HepG2 (cell line): ENCODE results near the gene PEMT. TPM values are rescaled to one million over a fixed set of nuclear protein-coding genes. Genes with fewer than 3 reads are reported as not detected.

Source experiments
- FOXK2 ChIP-seq: fragments of 450-650 bp; IDR thresholded peaks from 2 replicates; pipeline ENCODE4 v1.6.1; 2016
- JUN ChIP-seq: sonication (generic); formaldehyde crosslinking; IDR thresholded peaks from 2 replicates; pipeline ENCODE4 v1.4.0; 2020; ENCODE audit warnings: mild to moderate bottlenecking, missing genetic modification reagents
- MXI1 ChIP-seq: IDR thresholded peaks from 3 replicates; pipeline ENCODE4 v1.6.1; 2012; ENCODE audit warnings: low read depth, low read length, inconsistent platforms, borderline replicate concordance
- NR2F2 ChIP-seq: IDR thresholded peaks from 2 replicates; pipeline ENCODE4 v1.6.1; 2012; ENCODE audit warnings: low read depth, inconsistent platforms, borderline replicate concordance
- POGZ ChIP-seq: sonication (generic); formaldehyde crosslinking; IDR thresholded peaks from 2 replicates; pipeline ENCODE4 v1.4.0; 2020; ENCODE audit warnings: mild to moderate bottlenecking, missing genetic modification reagents
- SATB2 ChIP-seq: sonication (generic); formaldehyde crosslinking; IDR thresholded peaks from 2 replicates; pipeline ENCODE4 v1.5.0; 2020; ENCODE audit warnings: missing genetic modification reagents
- SP140L ChIP-seq: sonication (generic); formaldehyde crosslinking; IDR thresholded peaks from 2 replicates; pipeline ENCODE4 v1.4.0; 2020; ENCODE audit warnings: missing genetic modification reagents, borderline replicate concordance
- SRY ChIP-seq: sonication (generic); formaldehyde crosslinking; IDR thresholded peaks from 2 replicates; pipeline ENCODE4 v1.8.0; 2022; ENCODE audit warnings: mild to moderate bottlenecking, missing genetic modification reagents
- TGIF2 ChIP-seq: IDR thresholded peaks from 2 replicates; pipeline ENCODE4 v1.6.1; 2016; ENCODE audit warnings: control low read depth, missing compliant biosample characterization
- ZFP37 ChIP-seq: sonication (generic); formaldehyde crosslinking; IDR thresholded peaks from 2 replicates; pipeline ENCODE4 v1.4.0; 2020; ENCODE audit warnings: missing genetic modification reagents, borderline replicate concordance
- ZNF180 ChIP-seq: sonication (generic); formaldehyde crosslinking; IDR thresholded peaks from 2 replicates; pipeline ENCODE4 v1.4.0; 2020; ENCODE audit warnings: low read depth, missing genetic modification reagents, borderline replicate concordance
- ZNF577 ChIP-seq: sonication (generic); formaldehyde crosslinking; IDR thresholded peaks from 2 replicates; pipeline ENCODE4 v1.4.0; 2020; ENCODE audit warnings: mild to moderate bottlenecking, low read depth, missing genetic modification reagents, borderline replicate concordance
- ZSCAN30 ChIP-seq: sonication (generic); formaldehyde crosslinking; IDR thresholded peaks from 2 replicates; pipeline ENCODE4 v1.5.0; 2020; ENCODE audit warnings: mild to moderate bottlenecking, missing genetic modification reagents
- polyA plus RNA-seq, 8 experiments: library from polyadenylated mRNA; depleted of rRNA in 3 of 8; stranded (reverse) in 7 of 8; unstranded in 1 of 8; fragments of >200 nt; fragmentation: Illumina TruSeq in 4 of 8; extraction: Trizol in 4 of 8; gene quantifications; 2 replicates each; pipeline versions ENCODE4 v1.2.1 to v1.2.3, GENCODE V29; 2011 to 2016; ENCODE audit warnings: low read depth in 4 of 8, missing spikeins in 1 of 8, mixed read lengths in 1 of 8; ENCODE audit not compliant: insufficient read depth in 1 of 8
- total RNA-seq, 5 experiments: library from RNA; depleted of rRNA; stranded (reverse); fragments of >200 nt; fragmentation: Illumina TruSeq; extraction: Trizol; gene quantifications; 2 replicates each; pipeline ENCODE4 v1.2.3, GENCODE V29; 2016; ENCODE audit warnings: low read depth in 1 of 5
- TF ChIP-seq, protein P1 (sequence below): IDR thresholded peaks from 2 replicates; pipeline ENCODE4 v1.6.1; 2016; ENCODE audit warnings: mild to moderate bottlenecking, missing biosample characterization, missing genetic modification reagents
- TF ChIP-seq, protein P2 (sequence below): sonication (generic); formaldehyde crosslinking; IDR thresholded peaks from 2 replicates; pipeline ENCODE4 v1.4.0; 2020; ENCODE audit warnings: missing genetic modification reagents, borderline replicate concordance
- TF ChIP-seq, protein P3 (sequence below): sonication (generic); formaldehyde crosslinking; IDR thresholded peaks from 2 replicates; pipeline ENCODE4 v1.5.0; 2020; ENCODE audit warnings: missing genetic modification reagents
- TF ChIP-seq, protein P4 (sequence below): sonication (generic); formaldehyde crosslinking; IDR thresholded peaks from 2 replicates; pipeline ENCODE4 v1.4.0; 2020; ENCODE audit warnings: missing genetic modification reagents
- TF ChIP-seq, protein P5 (sequence below): sonication (generic); formaldehyde crosslinking; IDR thresholded peaks from 2 replicates; pipeline ENCODE4 v1.4.0; 2020; ENCODE audit warnings: mild to moderate bottlenecking, missing genetic modification reagents

Gene PEMT
- total and polyA plus RNA-seq, 2 of the 13 experiments (the other 11 are each of a cell fraction or from before 2014, with no cell fraction given): 31.7 to 43.6 TPM

GRCh38 chr17:17462048-17462824 is 129.3 kb downstream of the PEMT start (continued):
- no peak for TF ChIP-seq JUN (CRISPR knock-in tag)
- TF ChIP-seq, protein P1, sequence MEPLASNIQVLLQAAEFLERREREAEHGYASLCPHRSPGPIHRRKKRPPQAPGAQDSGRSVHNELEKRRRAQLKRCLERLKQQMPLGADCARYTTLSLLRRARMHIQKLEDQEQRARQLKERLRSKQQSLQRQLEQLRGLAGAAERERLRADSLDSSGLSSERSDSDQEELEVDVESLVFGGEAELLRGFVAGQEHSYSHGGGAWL (CRISPR knock-in tag): no peak
- no peak for TF ChIP-seq ZFP37
- TF ChIP-seq, protein P2, sequence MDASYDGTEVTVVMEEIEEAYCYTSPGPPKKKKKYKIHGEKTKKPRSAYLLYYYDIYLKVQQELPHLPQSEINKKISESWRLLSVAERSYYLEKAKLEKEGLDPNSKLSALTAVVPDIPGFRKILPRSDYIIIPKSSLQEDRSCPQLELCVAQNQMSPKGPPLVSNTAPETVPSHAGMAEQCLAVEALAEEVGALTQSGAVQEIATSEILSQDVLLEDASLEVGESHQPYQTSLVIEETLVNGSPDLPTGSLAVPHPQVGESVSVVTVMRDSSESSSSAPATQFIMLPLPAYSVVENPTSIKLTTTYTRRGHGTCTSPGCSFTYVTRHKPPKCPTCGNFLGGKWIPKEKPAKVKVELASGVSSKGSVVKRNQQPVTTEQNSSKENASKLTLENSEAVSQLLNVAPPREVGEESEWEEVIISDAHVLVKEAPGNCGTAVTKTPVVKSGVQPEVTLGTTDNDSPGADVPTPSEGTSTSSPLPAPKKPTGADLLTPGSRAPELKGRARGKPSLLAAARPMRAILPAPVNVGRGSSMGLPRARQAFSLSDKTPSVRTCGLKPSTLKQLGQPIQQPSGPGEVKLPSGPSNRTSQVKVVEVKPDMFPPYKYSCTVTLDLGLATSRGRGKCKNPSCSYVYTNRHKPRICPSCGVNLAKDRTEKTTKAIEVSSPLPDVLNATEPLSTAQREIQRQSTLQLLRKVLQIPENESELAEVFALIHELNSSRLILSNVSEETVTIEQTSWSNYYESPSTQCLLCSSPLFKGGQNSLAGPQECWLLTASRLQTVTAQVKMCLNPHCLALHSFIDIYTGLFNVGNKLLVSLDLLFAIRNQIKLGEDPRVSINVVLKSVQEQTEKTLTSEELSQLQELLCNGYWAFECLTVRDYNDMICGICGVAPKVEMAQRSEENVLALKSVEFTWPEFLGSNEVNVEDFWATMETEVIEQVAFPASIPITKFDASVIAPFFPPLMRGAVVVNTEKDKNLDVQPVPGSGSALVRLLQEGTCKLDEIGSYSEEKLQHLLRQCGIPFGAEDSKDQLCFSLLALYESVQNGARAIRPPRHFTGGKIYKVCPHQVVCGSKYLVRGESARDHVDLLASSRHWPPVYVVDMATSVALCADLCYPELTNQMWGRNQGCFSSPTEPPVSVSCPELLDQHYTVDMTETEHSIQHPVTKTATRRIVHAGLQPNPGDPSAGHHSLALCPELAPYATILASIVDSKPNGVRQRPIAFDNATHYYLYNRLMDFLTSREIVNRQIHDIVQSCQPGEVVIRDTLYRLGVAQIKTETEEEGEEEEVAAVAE: peak; percentile 52; the same call in 1 of the 2 replicates
- TF ChIP-seq, protein P3, sequence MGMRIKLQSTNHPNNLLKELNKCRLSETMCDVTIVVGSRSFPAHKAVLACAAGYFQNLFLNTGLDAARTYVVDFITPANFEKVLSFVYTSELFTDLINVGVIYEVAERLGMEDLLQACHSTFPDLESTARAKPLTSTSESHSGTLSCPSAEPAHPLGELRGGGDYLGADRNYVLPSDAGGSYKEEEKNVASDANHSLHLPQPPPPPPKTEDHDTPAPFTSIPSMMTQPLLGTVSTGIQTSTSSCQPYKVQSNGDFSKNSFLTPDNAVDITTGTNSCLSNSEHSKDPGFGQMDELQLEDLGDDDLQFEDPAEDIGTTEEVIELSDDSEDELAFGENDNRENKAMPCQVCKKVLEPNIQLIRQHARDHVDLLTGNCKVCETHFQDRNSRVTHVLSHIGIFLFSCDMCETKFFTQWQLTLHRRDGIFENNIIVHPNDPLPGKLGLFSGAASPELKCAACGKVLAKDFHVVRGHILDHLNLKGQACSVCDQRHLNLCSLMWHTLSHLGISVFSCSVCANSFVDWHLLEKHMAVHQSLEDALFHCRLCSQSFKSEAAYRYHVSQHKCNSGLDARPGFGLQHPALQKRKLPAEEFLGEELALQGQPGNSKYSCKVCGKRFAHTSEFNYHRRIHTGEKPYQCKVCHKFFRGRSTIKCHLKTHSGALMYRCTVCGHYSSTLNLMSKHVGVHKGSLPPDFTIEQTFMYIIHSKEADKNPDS (CRISPR knock-in tag): 0 out of 2 replicates have a peak, but pooled peaks have one; percentile 14
- no peak for TF ChIP-seq SP140L
- peak; percentile 77 for TF ChIP-seq POGZ (CRISPR knock-in tag)
- no peak for TF ChIP-seq SATB2
- 0 out of 3 replicates have a peak, but pooled peaks have one; percentile 4 for TF ChIP-seq MXI1
- 0 out of 2 replicates have a peak, but pooled peaks have one; percentile 23 for TF ChIP-seq SRY (CRISPR knock-in tag)
- TF ChIP-seq FOXK2: no peak
- TF ChIP-seq ZSCAN30: no peak
- TF ChIP-seq, protein P4, sequence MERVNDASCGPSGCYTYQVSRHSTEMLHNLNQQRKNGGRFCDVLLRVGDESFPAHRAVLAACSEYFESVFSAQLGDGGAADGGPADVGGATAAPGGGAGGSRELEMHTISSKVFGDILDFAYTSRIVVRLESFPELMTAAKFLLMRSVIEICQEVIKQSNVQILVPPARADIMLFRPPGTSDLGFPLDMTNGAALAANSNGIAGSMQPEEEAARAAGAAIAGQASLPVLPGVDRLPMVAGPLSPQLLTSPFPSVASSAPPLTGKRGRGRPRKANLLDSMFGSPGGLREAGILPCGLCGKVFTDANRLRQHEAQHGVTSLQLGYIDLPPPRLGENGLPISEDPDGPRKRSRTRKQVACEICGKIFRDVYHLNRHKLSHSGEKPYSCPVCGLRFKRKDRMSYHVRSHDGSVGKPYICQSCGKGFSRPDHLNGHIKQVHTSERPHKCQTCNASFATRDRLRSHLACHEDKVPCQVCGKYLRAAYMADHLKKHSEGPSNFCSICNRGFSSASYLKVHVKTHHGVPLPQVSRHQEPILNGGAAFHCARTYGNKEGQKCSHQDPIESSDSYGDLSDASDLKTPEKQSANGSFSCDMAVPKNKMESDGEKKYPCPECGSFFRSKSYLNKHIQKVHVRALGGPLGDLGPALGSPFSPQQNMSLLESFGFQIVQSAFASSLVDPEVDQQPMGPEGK (CRISPR knock-in tag): peak; percentile 90
- TF ChIP-seq TGIF2 (CRISPR knock-in tag): no peak
- no peak for TF ChIP-seq ZNF577 (CRISPR knock-in tag)
- peak; percentile 68; the same call in 1 of the 2 replicates for TF ChIP-seq NR2F2
- TF ChIP-seq, protein P5, sequence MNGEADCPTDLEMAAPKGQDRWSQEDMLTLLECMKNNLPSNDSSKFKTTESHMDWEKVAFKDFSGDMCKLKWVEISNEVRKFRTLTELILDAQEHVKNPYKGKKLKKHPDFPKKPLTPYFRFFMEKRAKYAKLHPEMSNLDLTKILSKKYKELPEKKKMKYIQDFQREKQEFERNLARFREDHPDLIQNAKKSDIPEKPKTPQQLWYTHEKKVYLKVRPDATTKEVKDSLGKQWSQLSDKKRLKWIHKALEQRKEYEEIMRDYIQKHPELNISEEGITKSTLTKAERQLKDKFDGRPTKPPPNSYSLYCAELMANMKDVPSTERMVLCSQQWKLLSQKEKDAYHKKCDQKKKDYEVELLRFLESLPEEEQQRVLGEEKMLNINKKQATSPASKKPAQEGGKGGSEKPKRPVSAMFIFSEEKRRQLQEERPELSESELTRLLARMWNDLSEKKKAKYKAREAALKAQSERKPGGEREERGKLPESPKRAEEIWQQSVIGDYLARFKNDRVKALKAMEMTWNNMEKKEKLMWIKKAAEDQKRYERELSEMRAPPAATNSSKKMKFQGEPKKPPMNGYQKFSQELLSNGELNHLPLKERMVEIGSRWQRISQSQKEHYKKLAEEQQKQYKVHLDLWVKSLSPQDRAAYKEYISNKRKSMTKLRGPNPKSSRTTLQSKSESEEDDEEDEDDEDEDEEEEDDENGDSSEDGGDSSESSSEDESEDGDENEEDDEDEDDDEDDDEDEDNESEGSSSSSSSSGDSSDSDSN (CRISPR knock-in tag): peak; percentile 25; the same call in 1 of the 2 replicates
- TF ChIP-seq ZNF180: no peak
